Activated CD4-positive, alpha-beta T cell treated with anti-CD3 and anti-CD28 coated beads for 48 hours (primary cell): ENCODE data around the gene SEC22A.

Experiments used
- DNase-seq: peaks from one replicate; pipeline ENCODE4 v3.0.0-alpha.2; 2020

Gene SEC22A

DNA sequence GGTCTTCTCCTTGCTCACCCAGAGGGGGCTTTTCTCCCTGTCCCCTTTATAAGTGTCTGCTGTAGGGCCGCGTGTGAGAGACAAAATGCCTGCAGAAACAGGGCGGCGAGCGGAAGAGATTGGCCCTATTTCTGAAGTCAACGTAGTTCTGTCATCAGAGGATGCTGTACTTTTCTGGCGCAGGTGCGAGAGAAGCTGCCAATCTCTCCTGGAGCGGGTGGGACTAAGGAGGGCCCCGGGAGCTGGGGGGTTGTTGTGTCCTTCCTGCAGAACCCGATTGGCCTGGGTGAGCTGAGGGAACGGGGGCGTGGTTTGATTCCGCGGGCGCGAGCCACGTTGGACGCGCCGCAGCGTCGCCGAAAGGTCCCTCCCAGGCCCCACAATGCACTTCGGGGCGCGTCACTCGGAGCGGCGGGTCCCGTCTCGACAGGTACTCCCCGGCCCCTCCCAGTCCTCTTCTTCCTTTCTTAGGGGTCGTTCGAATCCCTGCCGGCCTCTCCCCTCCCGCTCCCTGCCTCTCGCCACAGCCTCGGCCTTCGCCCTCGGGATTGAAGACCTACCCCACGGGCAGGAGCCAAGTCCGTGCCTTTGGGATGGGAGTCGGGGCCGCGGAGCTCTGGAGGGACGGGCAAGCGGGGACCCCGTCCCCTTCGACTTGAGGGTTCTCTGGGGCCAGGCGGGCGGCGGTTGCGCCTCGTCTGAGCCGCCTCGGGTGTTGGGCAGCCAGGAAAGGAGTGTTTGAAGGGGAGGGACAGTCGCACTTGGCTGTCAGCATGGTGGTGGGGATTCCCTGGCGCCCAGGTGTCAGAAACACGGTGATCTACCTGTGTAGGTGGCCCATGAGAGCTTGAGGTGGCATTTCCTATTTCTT lies at the start of gene SEC22A:
Gene SEC22A, plus strand, starts transcription at position 387 of the 871 bp plus-strand sequence. CDS start 7,275 bp downstream, outside the sequence.
- peak; percentile 97 for DNase-seq

DNA sequence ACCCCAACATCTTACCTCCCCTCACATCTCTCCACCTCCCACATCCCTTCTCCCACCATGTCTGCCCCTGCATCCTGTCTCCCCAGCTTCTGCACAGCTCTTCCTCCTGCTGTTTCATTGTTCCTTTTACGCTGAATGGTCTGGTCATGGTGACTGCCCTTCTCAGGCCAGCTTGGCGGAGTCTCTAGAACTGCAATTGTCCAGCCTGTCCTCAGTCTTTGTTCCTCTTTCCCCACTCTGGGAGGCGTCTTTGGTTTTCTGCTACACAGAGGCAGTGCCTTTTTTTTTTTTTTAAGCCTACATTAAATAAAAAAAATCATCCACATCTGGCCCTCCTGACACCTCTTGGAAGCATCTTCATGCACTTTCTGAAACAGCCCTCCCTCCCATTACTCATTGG lies 49.1 kb upstream of the SEC22A start:
- no peak for DNase-seq

- DNase-seq = no peak
These were observed 48.4 kb upstream of the SEC22A start for GRCh38 chr3:123153125-123154019.

DNA sequence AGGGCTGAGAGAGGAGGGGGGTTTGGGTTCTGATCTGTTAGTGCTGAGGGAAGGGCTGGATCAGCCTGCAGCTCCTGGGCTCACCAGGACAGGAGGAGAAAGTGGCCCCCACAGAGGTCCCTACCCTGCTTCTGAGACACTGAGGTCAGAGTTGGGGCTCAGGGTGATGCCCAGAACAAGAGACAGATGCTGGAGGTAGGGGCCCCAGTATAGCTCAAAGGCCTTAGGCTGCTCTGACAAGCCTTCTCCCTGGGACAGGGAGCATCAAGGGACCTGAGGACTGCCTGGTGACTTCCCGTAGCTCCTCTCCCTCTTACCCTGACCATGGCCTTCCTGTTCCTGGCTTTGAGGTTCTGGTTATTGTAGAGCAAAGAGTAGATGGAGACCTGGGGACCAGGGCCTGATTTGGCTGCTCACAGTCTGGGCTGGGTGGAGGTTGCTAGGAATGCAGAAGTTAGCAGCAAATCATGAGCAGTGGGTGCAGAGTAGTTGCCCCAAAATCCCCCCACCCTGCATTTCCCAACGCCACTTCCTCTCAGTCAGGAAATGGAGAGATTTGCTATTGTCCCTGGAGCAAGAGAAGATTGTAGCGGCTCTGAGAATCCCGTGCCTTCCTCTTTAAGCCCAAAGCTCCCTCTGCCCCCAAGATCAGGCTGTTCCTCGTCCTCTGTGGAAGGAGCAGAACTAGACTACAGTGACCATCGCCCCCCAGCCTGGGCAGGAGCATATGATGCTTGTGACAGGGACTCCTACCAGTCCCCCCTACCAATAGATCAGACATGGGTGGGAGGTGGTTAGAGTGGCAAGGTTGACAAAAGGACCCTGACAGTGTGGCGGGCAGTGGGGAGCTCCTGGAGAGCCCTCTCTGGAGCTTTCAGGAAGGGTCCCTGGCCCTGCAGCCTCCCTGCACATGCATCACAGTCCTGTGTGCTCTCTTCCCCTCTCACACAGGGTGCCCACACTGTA lies 47.4 kb upstream of the SEC22A start:
- DNase-seq = no peak

GRCh38 chr3:123155471-123156011 lies 46.2 kb upstream of the SEC22A start:
- DNase-seq = no peak

DNA sequence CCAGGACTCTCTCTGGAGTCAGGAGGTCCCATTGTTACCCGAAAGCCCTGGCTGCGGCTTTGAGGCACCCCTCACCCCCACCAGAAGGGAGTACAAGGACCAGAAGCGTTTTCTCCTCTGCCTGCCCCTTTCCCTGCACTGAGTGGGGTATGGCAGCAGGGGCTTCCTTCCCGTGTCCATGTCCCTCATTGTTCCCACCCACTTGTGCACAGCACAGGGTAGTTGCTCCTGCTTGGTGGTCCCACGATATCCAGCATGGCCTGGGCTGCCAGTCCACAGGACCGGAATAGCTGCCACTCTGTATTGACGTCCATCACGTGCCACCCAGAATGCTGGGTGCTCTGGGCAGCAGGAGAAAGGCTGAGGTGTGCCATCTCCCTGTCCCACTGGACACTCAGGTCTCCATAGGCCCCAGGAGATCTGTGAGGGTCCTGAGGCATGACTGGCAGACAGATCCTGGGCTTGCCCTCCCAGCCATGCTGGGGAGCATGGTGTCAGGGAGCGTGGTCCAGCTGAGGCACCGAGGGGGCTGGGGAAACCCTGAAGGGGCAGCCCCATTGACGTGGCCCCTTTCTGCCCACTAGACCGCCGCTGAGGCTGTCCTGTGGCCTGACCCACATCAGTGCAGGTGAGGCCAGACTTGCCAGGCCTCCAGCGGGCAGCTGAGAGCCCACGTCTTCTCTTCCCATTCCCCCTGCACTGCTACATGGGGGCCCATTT lies 45.3 kb upstream of the SEC22A start:
- DNase-seq = no peak

- no peak for DNase-seq
These were observed 44.5 kb upstream of the SEC22A start for GRCh38 chr3:123157209-123157597.

- DNase-seq = no peak
These were observed 44.0 kb upstream of the SEC22A start for GRCh38 chr3:123157598-123158287.

- no peak for DNase-seq
These were observed 43.4 kb upstream of the SEC22A start for GRCh38 chr3:123158330-123158729.

DNA sequence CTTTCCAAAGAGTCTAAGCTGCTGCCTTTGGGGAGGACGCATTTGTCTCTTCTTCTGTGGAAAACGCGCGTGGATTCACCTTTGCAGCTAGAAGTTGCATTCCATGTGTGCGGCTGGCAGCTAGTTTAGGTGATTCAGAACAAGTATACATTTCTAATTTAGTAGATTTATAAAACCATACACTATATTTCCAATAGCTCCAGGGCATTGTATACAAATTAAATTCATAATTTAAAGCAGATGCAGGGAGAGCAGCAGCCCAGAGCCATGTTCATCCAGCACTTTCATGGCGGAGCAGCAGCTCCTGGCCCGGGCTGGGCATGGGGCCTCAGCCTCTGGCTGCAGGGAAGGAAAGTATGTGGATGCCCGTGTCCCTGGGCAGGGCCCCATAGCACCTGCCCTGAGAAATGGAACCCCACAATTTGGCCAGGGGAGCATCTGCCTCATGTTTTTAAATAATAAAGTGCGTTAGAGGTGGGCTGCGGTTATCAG lies 42.8 kb upstream of the SEC22A start:
- no peak for DNase-seq

DNA sequence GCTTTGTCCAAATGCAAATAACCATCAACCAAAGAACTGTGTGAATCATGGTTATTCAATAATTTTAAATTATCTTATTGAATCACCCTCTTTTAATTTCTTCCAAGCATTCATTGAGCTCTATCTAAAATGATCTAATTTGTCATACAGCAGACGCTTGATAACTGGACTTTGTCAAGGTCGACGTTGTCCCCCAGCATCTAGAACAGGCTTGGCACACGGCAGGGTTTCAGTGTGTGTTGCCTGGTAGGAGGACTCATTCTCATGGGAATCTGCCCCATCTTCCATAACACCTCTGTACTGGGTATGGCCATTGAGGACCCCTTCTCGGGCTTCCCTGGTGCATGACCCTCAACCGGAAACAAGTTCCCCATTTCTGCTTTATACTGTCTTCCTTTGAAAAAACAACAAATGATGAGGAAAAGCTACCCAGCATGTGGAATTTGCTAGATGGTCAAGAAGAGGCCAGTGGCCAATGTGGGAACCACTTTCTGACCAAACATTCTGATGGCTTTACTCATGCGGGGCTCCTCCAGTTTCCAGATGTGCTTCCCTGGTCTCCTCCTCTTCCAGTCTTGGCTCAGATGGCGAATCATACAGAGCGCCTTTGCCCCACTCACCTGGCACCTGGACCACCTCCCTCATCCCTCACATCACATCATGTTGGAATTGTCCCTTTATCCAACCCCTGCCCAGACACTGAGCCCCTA lies 41.7 kb upstream of the SEC22A start:
- DNase-seq = no peak

- no peak for DNase-seq
These were observed 40.6 kb upstream of the SEC22A start for GRCh38 chr3:123161167-123161566.

DNA sequence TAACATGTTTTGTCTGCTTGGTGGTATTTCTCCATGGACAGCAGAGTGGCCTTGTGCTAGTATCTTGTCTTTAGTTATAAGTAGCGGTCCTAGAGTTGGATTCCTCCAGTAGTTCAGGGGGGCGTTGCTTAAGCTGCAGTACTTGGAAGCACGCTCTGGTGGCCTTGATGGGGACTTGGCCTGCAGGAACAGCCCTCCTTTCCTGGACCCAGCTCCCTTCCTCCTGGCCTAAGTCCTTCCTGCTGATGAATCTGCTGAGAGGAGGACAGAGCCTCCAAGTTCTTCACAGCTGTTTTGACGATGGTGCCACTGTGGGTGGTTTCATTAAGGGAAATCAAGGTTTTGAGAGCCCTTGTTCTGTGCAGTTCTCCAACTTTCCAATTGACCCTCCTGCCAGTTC lies 38.6 kb upstream of the SEC22A start:
- no peak for DNase-seq

DNA sequence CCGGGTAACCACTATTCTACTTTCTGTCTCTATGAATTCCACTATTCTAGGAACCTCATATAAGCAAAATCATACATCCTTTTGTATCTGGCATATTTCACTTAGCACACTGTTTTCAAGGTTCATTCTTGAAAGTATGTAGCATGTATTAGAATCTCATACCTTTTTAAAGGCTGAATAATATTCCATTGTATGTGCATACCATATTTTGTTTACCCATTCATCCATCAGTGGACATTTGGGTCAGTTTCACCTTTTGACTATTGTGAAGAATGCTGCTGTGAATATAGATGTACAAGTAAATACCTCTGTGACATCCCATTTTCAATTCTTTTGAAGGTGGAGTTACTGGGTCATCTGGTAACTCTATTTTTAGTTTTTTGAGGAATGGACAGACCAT lies 36.6 kb upstream of the SEC22A start:
- no peak for DNase-seq

DNA sequence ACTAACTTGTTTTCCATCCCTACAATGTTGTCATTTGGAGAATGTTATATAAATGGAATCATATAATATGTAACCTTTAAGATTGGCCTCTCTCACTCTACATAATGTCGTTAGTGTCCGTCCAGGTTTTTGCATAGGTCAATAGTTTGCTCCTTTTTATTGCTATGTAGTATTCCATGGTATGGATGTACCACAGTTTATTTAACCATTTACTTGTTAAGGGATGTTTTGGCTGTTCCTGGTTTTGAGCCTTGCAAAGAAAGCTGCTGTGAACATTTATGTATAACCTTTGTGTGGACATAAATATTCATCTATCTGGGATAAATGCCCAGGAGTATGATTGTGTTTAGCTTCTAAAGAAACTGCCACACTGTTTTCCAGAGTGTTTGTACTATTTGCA lies 34.1 kb upstream of the SEC22A start:
- no peak for DNase-seq

DNA sequence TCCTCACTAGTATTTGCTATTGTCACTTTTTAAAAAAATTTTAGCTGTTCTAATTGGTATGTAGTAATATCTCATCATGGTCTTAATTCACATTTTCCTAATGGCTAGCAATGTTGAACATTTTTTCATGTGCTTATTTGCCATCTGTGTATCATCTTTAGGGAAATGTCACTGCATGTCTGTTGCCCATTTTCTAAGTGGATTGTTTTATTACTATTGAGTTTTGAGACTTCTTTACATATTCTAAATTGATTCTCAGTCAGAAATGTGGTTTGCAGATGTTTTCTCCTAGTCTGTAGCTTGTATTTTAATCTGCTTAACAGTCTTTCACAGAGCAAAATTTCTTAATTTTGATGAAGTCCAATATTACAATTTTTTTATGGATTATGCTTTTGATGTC lies 33.6 kb upstream of the SEC22A start:
- DNase-seq = no peak

DNA sequence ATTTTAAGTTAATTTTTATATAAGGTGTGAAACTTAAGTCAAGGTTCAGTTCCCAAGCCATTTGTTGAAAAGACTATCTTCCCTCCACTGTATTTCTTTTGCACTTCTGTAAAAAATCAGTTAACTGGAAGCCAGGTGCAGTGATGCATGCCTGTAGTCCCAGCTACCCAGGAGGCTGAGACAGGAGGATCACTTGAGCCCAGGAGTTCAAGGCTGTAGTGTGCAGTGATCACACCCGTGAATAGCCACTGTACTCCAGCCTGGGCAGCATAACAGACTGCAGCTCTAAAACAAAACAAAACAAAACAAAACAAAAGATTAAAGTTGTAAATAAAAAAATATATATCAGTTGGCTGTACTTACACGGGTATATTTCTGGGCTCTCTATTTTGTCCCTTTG lies 33.1 kb upstream of the SEC22A start:
- DNase-seq = no peak

GRCh38 chr3:123169492-123169929 lies 32.2 kb upstream of the SEC22A start:
- no peak for DNase-seq

GRCh38 chr3:123169930-123170329 lies 31.8 kb upstream of the SEC22A start:
- no peak for DNase-seq

DNA sequence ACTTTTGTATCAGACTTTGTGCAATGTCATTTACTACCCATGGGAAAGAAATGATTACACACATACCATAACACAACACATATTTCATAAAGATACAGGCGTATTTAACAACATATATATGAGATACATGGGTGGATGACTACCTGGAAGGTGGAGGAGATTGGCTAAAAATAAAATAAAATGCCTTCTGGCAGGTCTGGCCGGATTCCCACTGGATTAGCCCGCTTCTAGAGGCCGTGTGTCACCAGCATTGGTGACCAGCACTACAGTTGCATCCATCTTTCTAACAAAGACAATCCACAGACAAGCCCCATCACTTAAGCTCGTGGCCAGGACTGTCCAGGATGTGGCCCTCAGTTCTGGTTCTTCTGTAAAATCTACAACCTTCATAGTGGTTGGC lies 21.0 kb upstream of the SEC22A start:
- DNase-seq = no peak
